Neuron (in vitro differentiated cells): ENCODE data around the gene PLIN4.
"Not testable (repeated sequence)": the region's sequence is repeated elsewhere in the genome, so short reads cannot be mapped to it uniquely, and the experiment has no call there.

Source experiments
- H2AFZ ChIP-seq: one replicate; pipeline ENCODE4 v1.6.1; 2013; ENCODE audit warnings: low read depth, mild to moderate bottlenecking, inconsistent platforms, low read length, moderate library complexity
- H3K27me3 ChIP-seq: one replicate; pipeline ENCODE4 v1.6.1; 2013; ENCODE audit warnings: low read length; ENCODE audit not compliant: insufficient read depth
- H3K36me3 ChIP-seq: one replicate; pipeline ENCODE4 v1.6.1; 2013; ENCODE audit warnings: low read length; ENCODE audit not compliant: insufficient read depth
- H3K4me1 ChIP-seq: one replicate; pipeline ENCODE4 v1.6.1; 2013; ENCODE audit warnings: low read length; ENCODE audit not compliant: insufficient read depth
- H3K4me3 ChIP-seq: 2 replicates; pipeline ENCODE4 v1.5.1; 2013; ENCODE audit warnings: mild to moderate bottlenecking, low read length, moderate library complexity
- H3K9me3 ChIP-seq: one replicate; pipeline ENCODE4 v1.6.1; 2013; ENCODE audit warnings: low read length

The PLIN4 gene

DNA sequence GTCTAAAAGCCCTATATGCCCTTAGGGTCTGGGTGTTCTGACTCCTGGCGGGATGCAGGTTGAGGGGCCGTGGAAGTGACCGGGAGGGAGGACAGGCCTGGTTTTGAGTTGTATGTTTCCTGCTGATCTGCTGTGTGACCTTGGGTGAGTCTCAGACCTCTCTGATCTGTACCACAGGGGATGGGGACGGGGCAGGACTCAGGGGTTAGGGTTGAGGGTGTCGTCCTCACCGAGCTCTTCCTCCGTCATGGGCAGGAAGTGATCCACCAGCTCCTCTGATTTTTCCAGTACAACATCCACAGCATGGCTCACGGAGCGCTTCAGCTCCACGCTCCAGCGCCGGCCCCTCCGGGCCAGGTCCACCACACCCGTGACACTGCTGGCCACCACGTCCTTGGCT, 10.6 kb upstream of the PLIN4 start:
- Histone ChIP-seq H3K36me3 (no peaks in the 10 kb centered on the region), H3K4me1 (no peaks in the 10 kb centered on the region), H3K9me3 (no peaks in the 10 kb centered on the region), H2AFZ (no peak overlapping the region), H3K4me3 (no peak overlapping the region), H3K27me3 (no peaks in the 10 kb centered on the region)

DNA sequence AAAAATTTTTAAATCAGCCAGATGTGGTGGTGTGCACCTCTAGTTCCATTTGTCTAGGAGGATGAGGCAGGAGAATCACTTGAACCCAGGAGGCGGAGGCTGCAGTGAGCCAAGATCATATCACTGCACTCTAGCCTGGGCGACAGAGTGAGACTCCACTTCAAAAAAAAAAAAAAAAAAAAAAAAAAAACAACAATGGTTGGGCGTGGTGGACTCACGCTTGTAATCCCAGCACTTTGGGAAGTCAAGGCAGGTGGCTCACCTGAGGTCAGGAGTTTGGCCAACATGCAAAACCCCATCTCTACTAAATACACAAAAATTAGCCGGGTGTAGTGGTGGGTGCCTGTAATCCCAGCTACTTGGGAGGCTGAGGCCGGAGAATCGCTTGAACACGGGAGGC, 9.1 kb upstream of the PLIN4 start:
- not testable (repeated sequence) for H3K36me3 ChIP-seq, H3K27me3 ChIP-seq, H3K9me3 ChIP-seq, H3K4me1 ChIP-seq, H3K4me3 ChIP-seq, H2AFZ ChIP-seq

DNA sequence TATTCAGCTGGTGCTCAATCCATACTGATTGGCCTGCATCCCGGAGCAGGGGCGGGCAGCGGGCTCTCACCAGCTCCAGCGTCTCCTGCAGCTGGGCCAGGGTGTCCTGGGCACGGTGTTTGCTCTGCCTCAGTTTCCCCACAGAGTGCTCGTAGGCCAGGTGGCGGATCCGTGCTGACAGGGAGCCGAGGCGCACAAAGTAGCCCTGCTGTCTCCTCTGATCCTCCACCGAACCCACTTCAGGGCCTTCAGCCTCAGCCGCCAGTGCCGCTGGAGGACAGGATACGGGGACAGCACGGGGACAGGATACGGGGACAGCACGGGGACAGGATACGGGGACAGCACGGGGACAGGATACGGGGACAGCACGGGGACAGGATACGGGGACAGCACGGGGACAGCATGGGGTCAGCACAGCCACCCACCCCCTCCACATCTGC, 7.3 kb upstream of the PLIN4 start:
- no peaks in the 10 kb centered on the region for H3K9me3 ChIP-seq
- no peak overlapping the region for H2AFZ ChIP-seq
- no peaks in the 10 kb centered on the region for H3K4me1 ChIP-seq
- H3K27me3 ChIP-seq: no peaks in the 10 kb centered on the region
- no peak overlapping the region for H3K4me3 ChIP-seq
- no peaks in the 10 kb centered on the region for H3K36me3 ChIP-seq

DNA sequence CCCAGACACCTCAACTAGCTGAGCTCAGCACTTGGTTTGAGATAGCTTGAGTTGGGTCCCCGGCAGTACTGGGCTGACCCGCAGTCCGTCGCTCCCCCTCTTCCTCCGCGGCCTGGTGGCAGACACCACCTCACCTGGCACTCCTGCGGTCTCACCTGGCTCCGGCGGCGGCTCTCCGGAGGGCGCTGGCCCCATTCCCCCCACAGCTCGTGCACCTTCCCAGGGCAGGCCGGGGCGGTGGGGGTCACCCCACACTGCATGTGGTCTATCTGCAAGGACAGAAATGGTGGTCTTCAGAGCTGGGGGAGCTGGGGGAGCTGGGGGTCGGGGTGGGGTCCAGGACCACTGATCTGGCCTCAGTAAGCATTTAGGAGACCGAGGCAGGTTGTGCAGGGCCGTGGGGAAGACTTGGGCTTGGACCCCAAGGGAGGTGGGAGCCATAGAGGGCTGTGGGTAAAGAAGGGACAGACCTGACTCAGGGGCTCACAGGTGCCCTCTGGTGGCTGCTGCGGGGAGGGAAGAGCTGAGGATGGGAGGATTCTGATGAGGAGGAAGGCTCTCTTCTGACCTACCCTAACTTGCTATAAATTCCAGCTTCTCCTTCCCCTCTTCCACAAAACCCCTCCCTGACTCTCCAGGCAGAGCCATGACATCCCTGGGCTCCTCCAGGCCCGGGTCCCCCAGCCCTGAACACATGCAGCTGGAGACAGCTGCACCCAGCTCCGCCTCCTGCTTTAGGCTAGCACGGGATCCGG, 6.7 kb upstream of the PLIN4 start:
- no peak overlapping the region for H3K4me3 ChIP-seq
- no peak overlapping the region for H2AFZ ChIP-seq
- no peaks in the 10 kb centered on the region for H3K36me3 ChIP-seq
- no peaks in the 10 kb centered on the region for H3K4me1 ChIP-seq
- H3K9me3 ChIP-seq: no peaks in the 10 kb centered on the region
- no peaks in the 10 kb centered on the region for H3K27me3 ChIP-seq

DNA sequence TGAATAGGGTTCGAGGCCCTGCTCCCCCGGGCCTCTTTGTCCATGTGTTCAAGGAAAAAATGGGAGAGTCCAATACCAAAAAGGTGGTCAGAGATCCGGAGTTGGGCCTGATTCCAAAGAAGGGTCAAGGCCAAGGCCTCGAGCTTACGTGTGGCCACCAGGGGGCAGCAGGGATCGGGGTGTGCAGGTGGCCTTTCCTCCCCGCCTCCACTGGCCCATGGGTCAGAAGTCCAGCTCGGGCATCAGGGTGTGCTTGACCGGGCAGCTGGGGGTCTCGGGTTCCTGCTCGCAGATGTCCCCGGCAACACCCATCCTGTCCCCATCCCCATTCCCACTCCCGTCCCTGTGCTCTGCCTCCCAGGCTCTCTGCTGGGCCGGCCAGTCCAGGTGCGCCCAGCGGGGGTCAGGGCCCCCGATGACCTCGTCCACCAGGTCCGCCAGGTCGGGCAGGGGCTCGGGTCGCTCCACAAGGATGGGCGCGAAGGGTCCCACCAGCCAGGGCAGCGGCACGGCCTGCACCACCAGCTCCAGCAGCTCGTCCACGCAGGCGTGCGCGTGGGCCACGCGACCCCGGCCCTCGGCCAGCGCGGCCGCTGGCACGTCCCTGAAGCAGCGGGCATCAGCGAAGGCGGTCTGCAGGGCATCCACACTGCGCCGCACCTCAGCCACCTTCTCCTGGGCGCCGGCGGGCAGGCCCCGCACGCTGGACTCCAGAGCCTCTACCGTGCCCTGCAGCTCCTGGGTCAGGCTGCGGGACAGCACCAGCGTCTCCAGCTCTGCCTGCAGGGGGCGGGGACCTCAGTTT, 5.2 kb upstream of the PLIN4 start:
- H3K4me1 ChIP-seq: no peaks in the 10 kb centered on the region
- no peaks in the 10 kb centered on the region for H3K9me3 ChIP-seq
- H3K4me3 ChIP-seq: no peak overlapping the region
- no peaks in the 10 kb centered on the region for H3K36me3 ChIP-seq
- H2AFZ ChIP-seq: no peak overlapping the region
- no peaks in the 10 kb centered on the region for H3K27me3 ChIP-seq

DNA sequence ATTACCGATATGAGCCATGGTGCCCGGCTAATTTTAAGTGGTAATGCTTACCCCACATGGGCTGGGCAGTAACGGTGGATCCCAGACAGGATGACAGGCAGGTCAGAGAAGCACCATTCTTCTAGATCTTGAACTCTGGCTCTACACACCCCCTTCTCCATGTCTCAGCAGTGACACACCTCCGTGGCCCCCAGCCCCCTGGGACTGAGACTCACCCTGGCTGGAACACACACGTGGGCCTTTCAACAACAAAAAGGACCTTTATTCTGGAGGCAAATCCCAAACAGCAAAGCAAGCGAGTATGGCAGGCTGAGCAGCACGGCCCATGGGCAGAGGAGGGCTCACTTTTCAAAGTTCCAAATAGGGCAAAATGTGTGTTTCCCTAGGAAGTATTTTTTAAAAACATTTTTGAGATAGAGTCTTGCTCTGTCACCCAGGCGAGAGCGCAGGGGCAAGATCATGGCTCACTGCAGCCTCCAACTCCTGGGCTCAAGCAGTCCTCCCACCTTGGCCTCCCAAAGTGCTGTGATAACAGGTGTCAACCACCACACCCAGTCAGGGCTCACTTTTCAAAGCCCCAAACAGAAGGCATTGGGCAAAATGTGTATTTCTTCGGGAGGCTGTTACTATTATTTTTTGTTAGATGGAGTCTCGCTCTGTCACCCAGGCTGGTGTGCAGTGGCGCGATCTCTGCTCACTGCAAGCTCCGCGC, 4.2 kb upstream of the PLIN4 start:
- Histone ChIP-seq H3K4me3 (no peak overlapping the region), H3K27me3 (no peaks in the 10 kb centered on the region), H3K9me3 (no peaks in the 10 kb centered on the region), H3K4me1 (no peaks in the 10 kb centered on the region), H3K36me3 (no peaks in the 10 kb centered on the region), H2AFZ (no peak overlapping the region)

DNA sequence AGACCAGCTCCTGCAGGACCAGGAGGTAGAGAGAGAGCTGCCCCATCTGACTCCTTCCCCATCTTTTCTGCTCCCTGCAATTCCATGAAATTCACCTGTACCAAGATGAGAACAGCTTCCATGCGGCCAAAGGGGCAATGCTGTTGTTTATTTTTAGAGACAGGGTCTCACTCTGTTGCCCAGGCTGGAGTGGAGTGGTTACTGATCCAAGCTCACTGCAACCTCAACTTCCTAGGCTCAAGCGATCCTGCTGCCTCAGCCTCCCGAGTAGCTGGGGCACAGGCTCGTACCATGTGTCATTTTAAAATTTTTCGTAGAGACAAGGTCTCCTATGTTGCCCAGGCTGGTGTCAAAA, 3.6 kb upstream of the PLIN4 start:
- no peaks in the 10 kb centered on the region for H3K27me3 ChIP-seq
- H3K4me1 ChIP-seq: no peaks in the 10 kb centered on the region
- no peaks in the 10 kb centered on the region for H3K36me3 ChIP-seq
- H3K4me3 ChIP-seq: no peak overlapping the region
- H3K9me3 ChIP-seq: no peaks in the 10 kb centered on the region
- H2AFZ ChIP-seq: no peak overlapping the region

DNA sequence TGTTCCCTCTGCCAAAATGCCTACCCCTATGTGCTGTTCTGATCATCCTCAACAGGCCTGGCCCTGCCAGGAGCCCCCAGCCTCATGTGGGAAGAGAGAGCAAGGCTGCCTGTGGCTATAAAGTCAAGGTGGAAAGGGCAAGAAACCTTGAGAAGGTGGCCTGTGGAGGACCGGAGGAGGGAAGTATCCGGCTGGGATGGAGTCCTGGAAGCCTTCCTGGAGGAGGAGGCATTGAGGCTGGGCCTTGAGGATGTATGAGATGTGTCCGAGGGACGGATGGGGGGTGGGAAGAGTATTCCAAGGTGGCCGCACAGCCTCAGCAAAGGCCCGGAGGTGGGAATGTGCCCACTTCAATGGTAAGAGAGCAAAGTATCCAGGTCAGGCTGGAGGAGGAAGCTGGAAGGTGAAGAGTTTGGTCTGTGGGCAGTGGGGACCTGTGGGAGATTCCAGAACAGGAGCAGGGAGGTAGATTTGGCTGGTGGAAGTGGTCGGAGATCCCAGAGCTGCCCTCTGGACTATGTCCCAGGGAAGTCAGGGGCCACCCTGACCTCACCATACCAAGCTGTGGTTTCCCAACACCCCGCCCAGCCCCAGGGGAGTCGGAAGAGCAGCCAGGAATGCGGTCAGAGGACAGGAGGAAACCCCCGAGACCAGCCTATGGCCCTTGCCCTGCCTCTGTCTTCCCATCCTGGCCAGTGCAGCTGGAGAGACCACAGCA, 3.0 kb upstream of the PLIN4 start:
- no peaks in the 10 kb centered on the region for H3K4me1 ChIP-seq
- no peak overlapping the region for H3K4me3 ChIP-seq
- H3K36me3 ChIP-seq: no peaks in the 10 kb centered on the region
- no peaks in the 10 kb centered on the region for H3K27me3 ChIP-seq
- no peak overlapping the region for H2AFZ ChIP-seq
- H3K9me3 ChIP-seq: no peaks in the 10 kb centered on the region

DNA sequence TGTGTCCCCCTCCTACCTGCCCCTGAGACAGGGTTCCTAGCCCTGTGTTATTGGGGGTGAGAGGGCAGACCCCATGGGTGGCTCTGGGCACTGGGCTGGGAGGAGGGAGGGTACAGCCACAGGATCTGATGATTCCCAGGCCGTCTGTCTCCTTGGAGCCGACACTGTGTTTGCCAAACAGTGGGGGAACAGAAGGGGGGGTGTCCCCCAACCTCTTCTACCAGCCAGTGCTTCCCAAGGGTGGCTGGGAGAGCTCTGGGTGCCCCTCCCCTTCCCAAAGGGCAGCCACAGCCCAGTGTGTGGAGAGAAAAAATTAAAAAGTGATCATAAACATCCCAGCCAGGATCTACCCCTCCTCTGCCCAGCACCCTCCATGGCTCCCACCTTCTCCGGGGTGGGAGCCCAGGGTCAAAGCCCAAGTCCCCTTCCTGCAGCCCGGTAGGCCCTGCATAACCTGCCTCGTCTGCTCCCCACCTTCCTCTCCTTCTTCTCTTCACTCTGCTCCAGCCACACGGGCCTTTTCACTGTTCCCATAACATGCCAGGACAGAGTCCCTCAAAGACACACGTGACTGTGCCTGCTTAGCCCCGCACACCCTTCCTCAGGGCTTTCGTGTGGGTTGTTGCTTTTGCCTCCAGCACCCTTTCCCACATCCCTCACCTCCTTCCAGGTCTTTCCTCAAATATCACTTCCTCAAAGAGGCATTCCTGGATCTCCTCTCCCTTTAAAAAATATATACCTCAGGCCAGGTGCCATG, 1.4 kb upstream of the PLIN4 start:
- Histone ChIP-seq H3K36me3 (no peaks in the 10 kb centered on the region), H3K4me3 (no peak overlapping the region), H2AFZ (no peak overlapping the region), H3K27me3 (no peaks in the 10 kb centered on the region), H3K4me1 (no peaks in the 10 kb centered on the region), H3K9me3 (no peaks in the 10 kb centered on the region)

DNA sequence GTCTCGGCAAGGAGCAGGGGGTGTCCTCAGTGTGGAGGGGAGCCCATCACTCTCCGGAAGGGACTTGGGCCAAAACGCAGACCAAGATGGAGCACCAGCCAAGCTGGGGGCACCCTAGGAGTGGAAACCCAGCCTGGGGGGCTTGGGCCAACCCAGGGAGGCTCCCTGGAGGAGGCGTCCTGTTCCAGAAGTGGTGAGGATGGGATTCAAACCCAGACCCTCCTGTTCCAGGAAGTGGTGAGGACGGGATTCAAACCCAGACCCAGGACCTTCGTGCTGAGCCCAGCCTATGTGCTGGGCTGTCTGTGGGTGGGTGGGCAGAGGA, 848 bp upstream of the PLIN4 start:
- H3K27me3 ChIP-seq: no peaks in the 10 kb centered on the region
- H3K36me3 ChIP-seq: no peaks in the 10 kb centered on the region
- H3K4me3 ChIP-seq: no peak overlapping the region
- no peaks in the 10 kb centered on the region for H3K4me1 ChIP-seq
- no peaks in the 10 kb centered on the region for H3K9me3 ChIP-seq
- H2AFZ ChIP-seq: no peak overlapping the region

DNA sequence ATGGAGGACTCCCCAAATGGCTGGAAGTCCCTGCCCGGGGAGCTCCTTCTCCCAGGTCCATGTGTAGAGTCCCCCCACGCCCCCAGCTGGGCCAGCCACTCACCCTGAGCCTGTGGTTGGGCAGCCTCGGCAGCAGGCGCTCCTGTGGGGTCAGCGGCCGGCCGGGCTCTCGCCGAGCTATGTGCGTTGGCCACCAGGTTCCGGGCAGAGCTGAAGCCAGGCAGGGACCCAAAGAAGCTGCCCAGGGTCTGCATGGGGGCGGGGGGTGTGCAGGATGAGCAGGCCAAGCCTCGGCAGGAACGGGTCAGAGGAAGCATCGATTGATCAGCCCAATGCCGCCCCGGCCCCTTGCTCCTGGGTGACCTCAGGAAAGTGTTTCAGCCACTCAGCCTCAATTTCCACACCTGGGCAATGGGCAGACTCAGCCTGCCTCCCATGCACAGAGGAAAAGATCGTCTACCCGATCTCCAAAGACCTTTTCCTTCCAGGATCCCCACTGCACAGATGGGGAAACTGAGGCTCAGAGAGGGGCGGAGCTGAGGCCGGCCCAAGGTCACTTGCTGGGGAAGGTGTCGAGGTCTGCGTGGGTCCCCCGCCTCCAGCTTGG, 732 bp downstream of the PLIN4 start:
- Histone ChIP-seq H3K4me3 (no peak overlapping the region), H3K27me3 (no peaks in the 10 kb centered on the region), H2AFZ (no peak overlapping the region), H3K4me1 (no peaks in the 10 kb centered on the region), H3K36me3 (no peaks in the 10 kb centered on the region), H3K9me3 (no peaks in the 10 kb centered on the region)

DNA sequence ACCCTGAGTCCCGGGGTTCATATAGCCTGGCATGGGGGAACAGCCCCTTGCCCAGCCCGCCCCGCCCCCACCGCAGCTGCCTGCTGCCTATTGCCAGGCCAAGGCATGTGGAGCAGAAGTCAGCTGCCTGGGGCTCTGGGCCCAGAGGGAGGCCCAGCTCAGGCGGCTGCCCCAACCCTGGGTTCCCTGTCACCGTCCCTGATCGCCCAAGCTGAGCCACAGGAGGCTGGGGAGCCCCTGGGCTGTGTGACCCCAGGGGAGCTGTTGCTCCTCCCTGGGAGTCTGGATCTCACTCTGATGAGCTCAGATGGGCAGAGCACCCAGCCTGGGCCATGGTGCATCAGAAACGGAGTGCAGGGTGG, 1.4 kb downstream of the PLIN4 start:
- H3K27me3 ChIP-seq: no peaks in the 10 kb centered on the region
- H2AFZ ChIP-seq: no peak overlapping the region
- H3K4me3 ChIP-seq: no peak overlapping the region
- H3K36me3 ChIP-seq: no peaks in the 10 kb centered on the region
- no peaks in the 10 kb centered on the region for H3K4me1 ChIP-seq
- no peaks in the 10 kb centered on the region for H3K9me3 ChIP-seq
